Stimulated activated CD8-positive, alpha-beta memory T cell treated with anti-CD3 and anti-CD28 coated beads, Interleukin-2, amount 100 ng/mL, for 1 hour (primary cell): Measurements from ENCODE around the gene POSTN.

Experiments
- DNase-seq, 2 donors: peaks; one replicate each; pipeline ENCODE4 v3.0.0-alpha.2; 2020; ENCODE audit warnings: low read depth in 2 of 2

The POSTN gene, protein sequence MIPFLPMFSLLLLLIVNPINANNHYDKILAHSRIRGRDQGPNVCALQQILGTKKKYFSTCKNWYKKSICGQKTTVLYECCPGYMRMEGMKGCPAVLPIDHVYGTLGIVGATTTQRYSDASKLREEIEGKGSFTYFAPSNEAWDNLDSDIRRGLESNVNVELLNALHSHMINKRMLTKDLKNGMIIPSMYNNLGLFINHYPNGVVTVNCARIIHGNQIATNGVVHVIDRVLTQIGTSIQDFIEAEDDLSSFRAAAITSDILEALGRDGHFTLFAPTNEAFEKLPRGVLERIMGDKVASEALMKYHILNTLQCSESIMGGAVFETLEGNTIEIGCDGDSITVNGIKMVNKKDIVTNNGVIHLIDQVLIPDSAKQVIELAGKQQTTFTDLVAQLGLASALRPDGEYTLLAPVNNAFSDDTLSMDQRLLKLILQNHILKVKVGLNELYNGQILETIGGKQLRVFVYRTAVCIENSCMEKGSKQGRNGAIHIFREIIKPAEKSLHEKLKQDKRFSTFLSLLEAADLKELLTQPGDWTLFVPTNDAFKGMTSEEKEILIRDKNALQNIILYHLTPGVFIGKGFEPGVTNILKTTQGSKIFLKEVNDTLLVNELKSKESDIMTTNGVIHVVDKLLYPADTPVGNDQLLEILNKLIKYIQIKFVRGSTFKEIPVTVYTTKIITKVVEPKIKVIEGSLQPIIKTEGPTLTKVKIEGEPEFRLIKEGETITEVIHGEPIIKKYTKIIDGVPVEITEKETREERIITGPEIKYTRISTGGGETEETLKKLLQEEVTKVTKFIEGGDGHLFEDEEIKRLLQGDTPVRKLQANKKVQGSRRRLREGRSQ

DNA sequence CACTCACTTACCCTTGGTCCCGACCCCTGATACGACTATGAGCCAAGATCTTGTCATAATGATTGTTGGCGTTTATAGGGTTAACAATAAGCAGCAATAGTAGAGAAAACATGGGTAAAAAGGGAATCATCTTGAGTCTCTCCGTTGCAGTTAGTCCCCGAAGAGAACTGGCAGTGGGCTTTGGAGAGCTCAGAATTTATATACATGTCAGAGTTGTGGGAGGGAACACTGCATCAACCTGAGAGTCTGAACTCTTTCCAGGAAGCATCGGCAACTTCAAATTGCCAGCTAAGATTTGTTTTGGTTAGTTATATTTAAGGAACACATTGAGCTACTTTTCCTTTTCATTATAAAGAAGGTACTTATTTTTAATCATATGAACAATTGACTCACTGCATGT, at the start of gene POSTN:
Gene POSTN (minus strand): TSS at position 172 of the 400 bp plus-strand sequence. CDS start 42 bp downstream, at position 130.
- DNase-seq = no peak

DNA sequence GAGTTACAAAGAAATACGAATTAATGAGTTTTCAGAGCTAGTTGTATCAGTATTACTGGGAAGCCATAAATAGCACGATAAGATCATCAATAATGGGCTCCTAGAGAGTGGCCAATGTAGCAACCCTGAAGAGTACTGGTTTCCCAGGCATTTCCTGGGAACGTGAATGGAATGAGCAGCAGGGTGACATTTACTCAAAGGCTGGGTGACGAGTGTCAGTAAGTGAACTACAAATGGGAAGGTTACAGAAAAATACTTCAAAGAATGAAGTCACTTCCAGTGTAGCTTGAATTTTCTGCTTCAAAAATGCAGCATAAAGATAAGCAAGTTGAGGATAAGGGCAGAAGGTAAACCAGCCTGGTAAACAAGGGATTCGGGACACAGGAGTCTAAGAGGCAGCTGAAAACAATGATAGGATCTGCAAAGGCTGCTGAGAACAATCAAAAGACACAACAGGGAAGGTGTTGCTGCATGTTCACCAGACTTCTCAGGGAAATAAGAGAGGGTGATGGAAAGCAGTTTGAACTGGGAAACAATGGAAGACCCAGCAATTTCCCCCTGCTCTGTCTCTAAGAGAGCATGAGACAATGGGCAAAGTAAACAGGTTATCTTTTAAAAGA, 48.6 kb upstream of the POSTN start:
- no peak for DNase-seq

DNA sequence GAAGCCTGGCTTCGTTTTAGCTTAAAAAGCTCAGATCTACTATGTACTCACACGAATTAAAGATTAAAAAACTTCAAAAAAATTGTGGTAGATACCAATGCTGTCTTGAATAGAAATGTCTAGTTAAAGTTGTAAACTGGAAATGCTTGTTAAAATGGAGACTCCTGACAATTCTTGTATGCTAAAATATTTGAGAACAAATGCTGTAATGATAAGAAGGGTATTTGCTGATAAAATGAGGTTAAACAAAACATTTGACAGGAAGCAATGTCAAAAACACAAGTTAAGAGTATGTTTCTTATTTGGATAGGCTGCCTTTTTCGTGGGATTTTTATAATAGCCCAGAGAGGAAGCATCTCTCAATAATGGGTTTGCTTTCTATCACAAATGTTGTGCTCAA, 48.0 kb upstream of the POSTN start:
- no peak for DNase-seq

DNA sequence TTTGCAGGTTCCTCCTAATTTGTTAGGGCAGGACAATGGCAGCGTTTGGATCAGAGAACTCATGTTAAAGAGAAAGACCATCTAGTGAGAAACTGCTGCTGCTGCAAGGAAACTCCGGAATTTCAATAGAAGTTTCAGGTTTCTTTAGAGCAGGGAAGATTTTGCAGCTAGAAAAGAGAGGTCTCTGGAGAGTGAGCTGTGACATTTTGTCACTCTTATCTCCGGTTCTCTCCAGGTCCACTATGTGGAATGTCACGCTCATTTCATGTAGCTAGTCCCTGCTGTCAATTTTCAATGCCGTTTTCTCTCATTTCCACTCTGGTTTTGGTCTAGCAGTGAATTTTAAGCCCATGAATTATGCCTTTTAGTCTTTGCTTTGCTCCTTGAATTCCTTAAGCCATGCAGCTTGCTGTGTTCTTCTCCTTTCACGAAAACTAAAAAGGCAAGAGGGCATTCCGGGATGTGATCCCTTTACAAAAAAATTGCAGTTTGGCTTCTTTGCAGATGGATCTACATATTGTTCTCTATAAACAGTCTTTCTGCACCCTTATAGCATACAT, 46.7 kb upstream of the POSTN start:
- DNase-seq = no peak

DNA sequence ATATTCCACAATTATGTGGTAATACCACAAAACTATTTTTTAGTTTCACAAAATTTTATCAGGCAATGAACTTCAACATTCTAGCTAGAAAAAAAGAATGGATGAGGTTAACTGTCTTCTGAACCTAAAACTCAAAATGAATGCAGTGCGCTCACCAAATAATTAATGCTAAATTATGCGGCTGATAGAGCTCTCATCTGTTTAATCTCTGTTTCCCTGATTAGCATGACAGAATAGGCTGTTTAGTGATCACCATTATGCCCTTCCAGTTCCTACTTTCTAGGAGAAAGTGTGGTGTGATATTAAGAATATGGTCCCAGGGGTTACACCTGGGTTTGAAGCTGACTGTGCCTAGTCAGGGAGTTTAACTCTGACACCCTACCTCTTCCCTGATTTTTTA, 42.8 kb upstream of the POSTN start:
- no peak for DNase-seq

DNA sequence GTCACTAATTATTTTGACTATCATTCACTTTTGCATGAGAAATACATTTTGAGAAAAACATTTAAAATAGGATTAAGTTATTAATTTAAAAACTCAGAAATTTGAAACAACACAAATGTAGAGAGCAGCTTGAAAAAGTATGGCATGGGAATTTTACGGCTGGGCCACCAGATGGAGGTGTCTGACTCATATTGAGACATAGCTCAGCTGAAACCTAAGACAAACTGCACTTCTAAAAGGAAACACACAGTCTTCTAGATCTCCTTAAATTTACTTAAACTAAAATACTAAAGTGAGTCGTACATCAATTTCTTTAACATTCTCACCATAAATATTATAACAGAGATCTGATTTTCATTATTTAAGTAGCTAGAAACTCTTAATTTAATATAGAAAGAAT, 41.9 kb upstream of the POSTN start:
- DNase-seq = no peak

DNA sequence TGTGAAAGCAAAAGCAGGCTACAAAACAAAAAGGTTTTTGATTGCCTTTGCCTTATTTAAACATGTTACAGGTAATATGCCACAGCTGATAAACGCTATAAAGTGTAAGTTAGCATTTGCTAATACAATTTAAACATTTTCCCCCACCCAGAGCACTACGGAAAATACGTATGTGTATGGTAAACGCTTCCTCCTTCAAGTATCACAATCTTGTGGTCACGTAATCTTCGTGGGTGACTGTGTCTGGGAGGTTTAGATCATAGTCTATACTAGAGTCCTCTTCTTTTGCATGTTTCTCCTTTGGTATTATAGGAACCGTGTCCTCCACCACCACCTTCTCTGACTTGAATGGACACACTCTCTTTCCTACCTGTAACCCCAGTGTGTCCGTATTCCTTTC, 38.1 kb upstream of the POSTN start:
- no peak for DNase-seq

DNA sequence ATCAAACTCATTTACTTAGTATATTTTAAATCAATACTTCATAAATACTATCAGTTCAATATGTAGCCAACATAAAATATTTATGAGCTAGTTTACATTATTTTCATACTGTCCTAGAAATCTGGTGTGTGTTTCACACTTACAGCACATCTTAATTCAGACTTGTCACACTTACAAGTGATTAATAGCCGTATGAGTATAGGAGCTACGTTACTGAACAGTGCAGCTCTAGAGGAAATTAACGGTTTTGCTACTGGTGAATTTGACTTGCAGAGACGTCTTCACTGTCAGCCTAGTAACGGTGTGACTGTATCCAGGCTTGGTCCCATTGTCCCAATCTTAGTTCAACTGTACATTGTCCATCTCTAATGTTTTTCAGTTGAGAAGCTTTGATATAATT, 33.7 kb upstream of the POSTN start:
- DNase-seq = no peak

DNA sequence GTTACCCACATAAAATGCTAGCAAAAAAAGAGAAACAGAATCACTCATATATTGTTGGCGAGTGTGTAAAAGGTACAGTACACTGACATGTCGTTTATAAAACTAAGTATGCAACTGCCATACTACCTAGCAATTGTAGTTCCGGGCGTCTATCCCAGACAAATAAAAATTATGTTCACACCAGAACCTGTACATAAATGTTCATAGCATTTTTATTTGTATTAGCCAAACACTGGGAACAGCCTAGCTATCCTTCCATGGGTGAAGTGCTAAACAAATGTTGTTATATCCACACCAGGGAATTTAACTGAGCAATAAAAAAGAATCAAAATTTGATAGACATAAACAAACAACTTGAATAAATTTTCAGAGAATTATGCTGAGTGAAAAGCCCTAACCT, 28.9 kb upstream of the POSTN start:
- no peak for DNase-seq

DNA sequence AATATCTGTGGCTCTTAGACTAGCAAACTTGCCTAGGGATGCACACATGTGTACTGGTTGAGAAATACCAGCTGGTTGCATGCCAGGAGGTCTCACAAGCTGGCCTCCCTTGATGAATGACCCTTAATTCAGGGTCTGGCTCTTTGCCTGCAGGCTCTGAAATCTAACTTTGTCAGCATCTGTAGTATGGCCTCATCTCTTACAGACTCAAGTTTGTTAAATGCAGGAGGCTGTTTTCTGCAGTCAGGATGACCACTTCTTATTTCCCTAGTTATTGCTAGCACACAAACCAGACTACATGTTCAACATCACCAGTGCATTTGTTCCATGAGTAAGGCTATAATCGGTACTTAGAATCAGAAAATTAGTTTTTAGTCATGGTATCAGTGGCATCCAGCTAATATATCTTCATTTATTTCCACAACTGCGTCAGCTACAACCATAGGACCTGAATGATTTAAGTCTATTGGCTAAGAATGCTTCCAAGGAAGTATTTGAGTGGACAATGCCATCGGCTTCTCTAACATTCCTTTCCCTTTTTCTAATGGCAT, 23.3 kb upstream of the POSTN start:
- no peak for DNase-seq

DNA sequence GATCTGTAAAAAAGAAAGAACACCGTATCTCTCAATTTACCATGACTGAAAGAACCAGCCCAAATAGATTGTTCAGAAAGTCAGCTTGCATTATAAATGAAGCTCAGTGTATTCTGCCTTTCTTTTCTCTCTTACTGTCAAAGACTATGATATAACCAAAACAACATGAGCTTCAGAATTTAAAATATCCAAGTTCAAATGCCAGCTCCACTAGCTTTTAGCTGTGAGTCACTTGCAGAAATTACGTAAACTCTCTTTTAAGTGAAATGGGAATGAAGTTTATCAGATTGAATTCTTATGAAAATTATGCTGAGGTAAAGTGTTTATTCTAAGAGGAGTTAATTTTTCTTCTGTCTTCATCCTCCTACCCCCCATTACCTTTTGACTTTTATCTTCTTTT, 20.0 kb upstream of the POSTN start:
- no peak for DNase-seq

DNA sequence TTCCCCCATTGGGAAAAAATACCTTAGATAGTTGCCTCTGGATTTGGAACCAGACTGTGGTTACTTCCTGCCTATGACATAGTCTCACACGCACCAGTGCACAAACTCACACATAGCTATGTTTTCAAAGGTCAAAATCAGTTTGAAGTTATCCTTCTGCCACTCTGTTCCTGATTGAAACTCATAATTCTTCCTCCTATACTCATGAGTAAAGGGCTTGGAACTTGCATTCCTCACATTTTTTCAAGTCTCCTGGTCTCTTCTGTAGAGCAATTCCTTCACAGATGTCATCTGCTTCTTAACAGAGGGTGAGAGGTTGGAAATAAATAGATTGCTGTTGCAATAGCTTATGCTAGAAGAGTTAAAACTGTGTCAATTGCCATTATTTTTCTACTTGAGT, 18.6 kb upstream of the POSTN start:
- no peak for DNase-seq

DNA sequence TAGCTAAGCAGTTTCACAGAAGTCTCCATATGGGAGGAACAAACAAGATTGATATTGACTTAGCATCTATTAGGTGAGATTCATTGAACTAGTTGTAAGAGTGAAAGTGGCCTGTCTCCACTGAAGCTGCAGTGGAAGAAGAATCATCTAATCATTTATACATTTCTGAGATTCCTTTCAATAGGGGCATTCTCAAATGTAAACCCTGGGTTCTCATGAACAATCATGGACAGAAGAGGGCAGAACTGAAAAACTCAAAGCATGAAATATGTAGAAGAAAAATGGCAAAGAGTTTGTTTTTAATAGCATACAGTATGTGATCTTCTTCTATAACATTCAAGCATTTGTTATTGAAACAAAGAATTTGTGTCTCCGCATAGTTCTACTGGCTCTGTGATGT, 17.6 kb upstream of the POSTN start:
- DNase-seq = no peak

DNA sequence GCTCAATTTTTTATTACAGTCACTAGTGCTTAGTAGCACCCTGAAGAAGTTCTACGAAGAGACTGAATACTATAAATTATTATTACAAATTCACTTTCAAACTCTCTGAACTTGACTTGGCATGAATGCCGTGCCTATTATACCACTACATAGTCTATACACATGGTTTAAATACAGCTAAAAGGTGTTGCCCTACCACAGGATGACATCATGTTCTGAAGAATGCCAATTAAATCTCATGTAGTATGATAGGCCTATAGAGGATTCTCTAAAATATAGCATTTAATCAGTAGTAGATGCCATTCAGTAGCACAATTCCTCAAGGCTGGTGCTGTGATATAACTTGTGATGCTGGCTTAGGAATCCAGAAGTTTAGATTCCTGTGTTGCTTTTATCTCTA, 16.7 kb upstream of the POSTN start:
- no peak for DNase-seq

DNA sequence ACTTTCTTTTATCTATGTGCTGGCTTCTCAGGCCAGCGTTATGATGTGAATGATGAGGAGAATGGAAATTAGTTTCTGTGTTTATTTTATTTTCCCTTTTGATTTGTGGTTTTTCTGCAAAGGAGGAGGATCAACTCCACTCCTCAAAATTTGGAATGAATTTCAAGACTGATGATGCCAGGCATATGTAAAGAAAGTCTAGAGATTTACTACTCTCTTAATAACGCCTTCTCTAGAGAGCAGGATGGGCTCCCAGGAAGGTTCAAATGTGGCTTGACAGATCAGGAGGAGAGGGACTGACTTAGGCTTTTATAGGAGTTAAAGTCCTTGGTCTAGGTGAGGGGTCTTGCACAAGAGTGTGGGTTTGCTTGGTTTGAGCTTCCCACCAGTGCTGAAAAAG, 15.1 kb upstream of the POSTN start:
- no peak for DNase-seq

DNA sequence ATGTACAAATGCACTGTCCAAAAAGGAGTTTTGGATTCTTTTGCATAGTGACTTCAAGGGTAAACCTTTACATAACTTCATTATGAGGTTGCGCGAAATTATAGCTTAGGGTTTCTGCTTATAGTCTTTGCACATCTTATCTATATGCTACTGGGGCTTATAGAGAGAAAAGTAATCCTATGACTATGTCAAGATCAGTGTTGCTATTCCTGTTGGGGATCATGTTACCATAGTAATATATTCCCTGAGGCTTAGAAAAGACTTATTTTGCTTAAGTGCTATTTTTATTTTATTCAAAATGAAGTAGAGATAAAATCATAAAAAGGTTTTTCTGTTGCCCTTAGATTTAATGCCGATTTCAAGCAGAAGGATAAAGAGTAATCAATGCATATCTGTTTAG, 14.7 kb upstream of the POSTN start:
- DNase-seq = no peak

DNA sequence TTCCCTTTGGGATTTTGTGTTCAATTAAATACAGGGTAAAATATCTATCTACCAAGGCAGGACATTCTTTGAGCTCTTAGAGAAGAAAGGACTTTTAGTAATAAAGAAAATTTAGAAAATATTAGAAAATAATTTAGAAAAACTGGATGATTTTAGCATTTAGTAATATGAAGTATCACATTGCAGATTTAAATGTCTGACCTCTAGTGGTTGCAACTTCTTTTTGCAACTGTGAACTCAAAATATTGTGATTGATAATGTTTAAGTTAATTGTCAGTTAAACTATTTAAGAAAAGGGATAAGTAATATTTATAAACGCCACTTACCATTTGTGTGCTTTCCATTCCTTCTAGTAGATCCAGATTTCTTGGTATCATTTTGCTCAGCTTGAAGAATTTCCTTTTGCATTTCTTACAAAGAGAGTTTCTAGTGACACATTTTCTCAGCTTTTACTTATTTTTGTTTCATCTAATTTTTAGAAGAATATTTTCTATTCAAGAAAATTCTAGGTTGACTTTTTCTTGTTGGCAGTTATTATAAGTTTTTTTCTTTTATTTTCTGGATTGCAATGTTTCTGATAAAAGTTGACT, 10.3 kb upstream of the POSTN start:
- DNase-seq = no peak

DNA sequence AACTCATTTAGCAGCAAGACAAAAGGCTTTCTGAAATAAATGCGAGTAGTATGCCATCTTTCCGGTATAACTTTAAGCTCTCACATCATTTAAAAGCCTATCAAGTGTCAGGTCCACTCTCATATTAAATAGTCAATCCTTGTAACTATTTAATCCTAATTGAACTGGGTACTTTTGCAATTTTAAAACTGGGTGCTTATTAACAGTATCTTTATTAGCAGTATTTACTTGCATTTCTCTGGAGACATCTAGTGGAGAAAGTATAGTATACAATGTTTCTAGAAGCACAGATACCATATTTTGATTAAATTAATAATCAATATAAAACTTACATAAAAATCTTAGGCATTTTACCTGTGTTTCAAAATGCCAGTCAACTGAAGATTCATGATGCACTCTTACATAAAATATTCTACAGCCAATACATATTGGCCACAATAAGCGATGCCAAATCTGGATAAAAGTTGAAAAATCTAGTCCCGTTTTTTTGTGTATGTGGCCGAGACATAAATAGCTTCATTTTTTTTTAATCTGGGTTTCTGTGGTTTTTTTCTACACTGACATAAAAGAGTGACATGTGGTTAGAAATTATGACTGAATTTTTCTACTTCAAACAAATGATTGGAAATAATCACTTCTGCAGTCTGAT, 4.3 kb upstream of the POSTN start:
- DNase-seq = no peak

DNA sequence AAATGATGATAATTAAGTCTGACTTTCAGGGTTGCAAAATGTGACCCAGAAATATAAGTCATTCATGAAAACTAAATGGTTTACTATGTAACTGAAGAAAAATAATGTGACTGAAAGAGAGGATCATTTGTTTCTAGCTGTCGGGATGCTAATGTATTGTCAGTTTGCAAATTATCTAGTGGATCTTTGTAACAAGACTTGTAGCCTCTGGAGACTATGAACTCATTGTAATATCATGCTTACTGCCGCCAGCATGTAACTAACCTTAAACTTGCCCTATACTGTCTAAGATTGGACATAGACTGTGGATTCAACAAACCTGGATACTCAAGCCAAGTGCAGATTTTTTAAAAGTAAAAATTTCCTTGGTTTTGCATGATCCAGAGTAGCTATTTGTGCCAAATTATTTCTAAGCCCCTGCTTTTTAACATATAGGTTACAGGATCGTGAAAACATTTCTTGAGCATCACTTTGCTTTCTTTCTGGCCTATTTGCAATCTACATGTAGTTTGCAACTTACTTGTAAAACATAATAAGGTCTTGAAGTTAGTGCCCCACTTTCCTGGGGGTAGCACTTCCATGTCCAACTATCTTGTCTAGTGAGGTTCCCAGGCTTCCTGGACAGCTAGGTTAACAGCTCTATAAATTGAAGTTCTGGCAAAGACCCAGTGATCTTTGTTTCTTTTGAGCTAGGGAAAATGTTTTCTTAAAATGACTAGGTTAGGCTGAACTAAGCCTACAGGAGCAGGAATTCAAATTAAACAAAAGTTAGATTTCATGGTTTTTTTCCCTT, 3.3 kb upstream of the POSTN start:
- no peak for DNase-seq

DNA sequence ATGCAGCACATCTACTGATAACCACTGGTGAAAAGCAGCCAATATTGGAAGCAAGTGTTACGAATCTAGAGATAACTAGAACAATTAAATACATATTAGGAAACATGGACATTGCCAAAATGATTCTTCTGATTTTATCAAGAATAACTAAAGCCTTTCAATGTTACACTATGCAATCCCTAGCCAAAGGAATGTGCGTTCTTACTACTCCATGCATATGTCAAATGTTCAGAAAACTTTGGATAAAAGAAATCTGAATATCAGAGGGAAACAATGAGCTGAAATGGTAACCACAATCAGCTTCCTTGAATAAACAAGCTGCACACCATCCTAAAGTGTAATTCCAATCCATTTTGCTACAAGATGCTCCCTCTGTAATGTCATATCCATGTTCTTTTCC, 951 bp upstream of the POSTN start:
- no peak for DNase-seq
